WTC11 (cell line): ENCODE results near the gene VWA8. TPM values are rescaled to one million over a fixed set of nuclear protein-coding genes. Genes with fewer than 3 reads are reported as not detected.
A peak's percentile ranks its signal among the peaks of the same experiment; 100 is the strongest.

Experiments
- ATAC-seq: fragments of 200-7000 bp; cut with Tn5 transposase; 2 replicates; pipeline ENCODE4 v1.10.0; 2021; ENCODE audit warnings: mild to moderate bottlenecking, moderate library complexity
- CTCF ChIA-PET: fragments of 300-600 bp; sonication (Branson Sonifier 250); formaldehyde crosslinking; loops from one replicate; lab custom pipeline; 2021; ENCODE audit warnings: antibody characterized with exemption; lab: Charles Lee
- POLR2A ChIA-PET: fragments of 350-600 bp; sonication (Branson Sonifier 250); formaldehyde crosslinking; loops from one replicate; lab custom pipeline; 2021; ENCODE audit warnings: antibody characterized with exemption; lab: Charles Lee
- DNase-seq: peaks from one replicate; pipeline ENCODE4 v3.0.0; 2021; ENCODE audit warnings: low spot score
- H3K27ac Mint-ChIP-seq: 2 replicates; pipeline ENCODE4 v1.8.0; 2021; ENCODE audit warnings: mixed read lengths
- H3K27me3 Mint-ChIP-seq: 2 replicates; pipeline ENCODE4 v1.8.0; 2021; ENCODE audit warnings: low read depth, mild to moderate bottlenecking, moderate library complexity, mixed read lengths
- H3K36me3 Mint-ChIP-seq: 2 replicates; pipeline ENCODE4 v1.8.0; 2021; ENCODE audit warnings: mixed read lengths
- H3K4me1 Mint-ChIP-seq: 2 replicates; pipeline ENCODE4 v1.8.0; 2022; ENCODE audit warnings: mixed read lengths
- H3K4me3 Mint-ChIP-seq: 2 replicates; pipeline ENCODE4 v1.8.0; 2021; ENCODE audit warnings: mild to moderate bottlenecking, moderate library complexity, mixed read lengths
- H3K9me3 Mint-ChIP-seq: 2 replicates; pipeline ENCODE4 v1.8.0; 2021; ENCODE audit warnings: mixed read lengths
- FOXJ3 ChIP-seq: sonication (generic); formaldehyde crosslinking; IDR thresholded peaks from 2 replicates; pipeline ENCODE4 v1.9.0; 2021; ENCODE audit warnings: missing genetic modification reagents, mild to moderate bottlenecking, borderline replicate concordance
- HMGA2 ChIP-seq: fragments of 250-450 bp; sonication (Bioruptor Pico); IDR thresholded peaks from 2 replicates; pipeline ENCODE4 v1.4.0; 2021; ENCODE audit warnings: mild to moderate bottlenecking, moderate library complexity
- KAT7 ChIP-seq: sonication (generic); formaldehyde crosslinking; IDR thresholded peaks from 2 replicates; pipeline ENCODE4 v1.8.1; 2023; ENCODE audit warnings: missing genetic modification reagents, mild to moderate bottlenecking, borderline replicate concordance
- MXD4 ChIP-seq: fragments of 250-450 bp; sonication (Bioruptor Pico); IDR thresholded peaks from 2 replicates; pipeline ENCODE4 v1.8.0; 2021; ENCODE audit warnings: mild to moderate bottlenecking, moderate library complexity, borderline replicate concordance
- NFE2L1 ChIP-seq: sonication (generic); formaldehyde crosslinking; IDR thresholded peaks from 2 replicates; pipeline ENCODE4 v1.8.1; 2023; ENCODE audit warnings: missing genetic modification reagents
- TEAD4 ChIP-seq: sonication (generic); formaldehyde crosslinking; IDR thresholded peaks from 2 replicates; pipeline ENCODE4 v1.8.0; 2022; ENCODE audit warnings: mild to moderate bottlenecking, missing genetic modification reagents
- TP53 ChIP-seq: sonication (generic); formaldehyde crosslinking; IDR thresholded peaks from 2 replicates; pipeline ENCODE4 v1.8.1; 2023; ENCODE audit warnings: mild to moderate bottlenecking, missing genetic modification reagents
- ZNF219 ChIP-seq: sonication (generic); formaldehyde crosslinking; IDR thresholded peaks from 2 replicates; pipeline ENCODE4 v1.8.0; 2023; ENCODE audit warnings: missing genetic modification reagents, mild to moderate bottlenecking, borderline replicate concordance
- ZNF423 ChIP-seq: fragments of 250-450 bp; sonication (Bioruptor Pico); IDR thresholded peaks from 2 replicates; pipeline ENCODE4 v2.1.2; 2022; ENCODE audit warnings: mild to moderate bottlenecking, moderate library complexity
- total RNA-seq: library from RNA; stranded (reverse); gene quantifications from 3 replicates; pipeline ENCODE4 v1.2.3, GENCODE V29; 2021
- TF ChIP-seq, protein P1 (sequence below): fragments of 250-450 bp; sonication (Bioruptor Pico); conservative IDR thresholded peaks from 2 replicates; pipeline ENCODE4 v1.9.0; 2021; ENCODE audit warnings: mild to moderate bottlenecking
- TF ChIP-seq, protein P2 (sequence below): sonication (generic); formaldehyde crosslinking; IDR thresholded peaks from 2 replicates; pipeline ENCODE4 v1.8.0; 2022; ENCODE audit warnings: missing genetic modification reagents
- TF ChIP-seq, protein P3 (sequence below): sonication (generic); formaldehyde crosslinking; conservative IDR thresholded peaks from 2 replicates; pipeline ENCODE4 v1.8.1; 2022; ENCODE audit warnings: mild to moderate bottlenecking, missing genetic modification reagents
- TF ChIP-seq, protein P4 (sequence below): sonication (generic); formaldehyde crosslinking; IDR thresholded peaks from 2 replicates; pipeline ENCODE4 v1.8.0; 2022; ENCODE audit warnings: mild to moderate bottlenecking, missing genetic modification reagents
- TF ChIP-seq, protein P5 (sequence below): fragments of 250-450 bp; sonication (Bioruptor Pico); IDR thresholded peaks from 2 replicates; pipeline ENCODE4 v1.9.0; 2021; ENCODE audit warnings: mild to moderate bottlenecking
- TF ChIP-seq, protein P6 (sequence below): sonication (generic); formaldehyde crosslinking; IDR thresholded peaks from 2 replicates; pipeline ENCODE4 v1.8.1; 2022; ENCODE audit warnings: missing genetic modification reagents, borderline replicate concordance
- TF ChIP-seq, protein P7 (sequence below): sonication (generic); formaldehyde crosslinking; IDR thresholded peaks from 2 replicates; pipeline ENCODE4 v1.8.0; 2023; ENCODE audit warnings: missing genetic modification reagents, mild to moderate bottlenecking, borderline replicate concordance

VWA8 gene
- total RNA-seq, 1 experiment from 2014 or later = 19.9 TPM

DNA sequence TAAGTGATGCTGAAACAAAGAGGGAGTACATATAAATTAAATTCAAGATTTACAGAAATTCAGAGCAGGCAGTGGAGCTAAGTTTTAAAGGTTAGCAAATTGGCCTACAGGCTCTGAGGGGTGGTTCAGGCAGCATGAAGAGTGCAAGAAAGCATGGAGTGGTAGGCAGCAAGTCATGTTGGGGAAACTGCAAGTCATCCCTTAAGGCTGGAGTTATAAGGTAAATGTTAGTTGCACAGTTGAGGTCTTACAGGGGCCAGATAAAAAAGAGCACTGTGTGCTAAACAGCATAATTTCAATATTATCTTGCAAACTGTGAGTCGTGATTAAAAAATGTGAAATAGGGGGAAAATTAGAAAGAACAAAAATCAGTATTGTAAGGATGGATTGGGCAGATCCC is 106.2 kb downstream of the VWA8 start:
- no peaks in the 10 kb centered on the region for H3K4me1 Mint-ChIP-seq

More for the DNA sequence above, 106.2 kb downstream of the VWA8 start:
- Mint-ChIP-seq H3K36me3 (peaks cover 21% of the 10 kb centered on the region), H3K27ac (peak overlapping the region; percentile 30; the same call in 1 of the 2 replicates), H3K4me3 (no peak overlapping the region), H3K9me3 (peaks cover 12% of the 10 kb centered on the region), H3K27me3 (no peaks in the 10 kb centered on the region)
- POLR2A ChIA-PET = no interaction called here
- TF ChIP-seq, protein P1, sequence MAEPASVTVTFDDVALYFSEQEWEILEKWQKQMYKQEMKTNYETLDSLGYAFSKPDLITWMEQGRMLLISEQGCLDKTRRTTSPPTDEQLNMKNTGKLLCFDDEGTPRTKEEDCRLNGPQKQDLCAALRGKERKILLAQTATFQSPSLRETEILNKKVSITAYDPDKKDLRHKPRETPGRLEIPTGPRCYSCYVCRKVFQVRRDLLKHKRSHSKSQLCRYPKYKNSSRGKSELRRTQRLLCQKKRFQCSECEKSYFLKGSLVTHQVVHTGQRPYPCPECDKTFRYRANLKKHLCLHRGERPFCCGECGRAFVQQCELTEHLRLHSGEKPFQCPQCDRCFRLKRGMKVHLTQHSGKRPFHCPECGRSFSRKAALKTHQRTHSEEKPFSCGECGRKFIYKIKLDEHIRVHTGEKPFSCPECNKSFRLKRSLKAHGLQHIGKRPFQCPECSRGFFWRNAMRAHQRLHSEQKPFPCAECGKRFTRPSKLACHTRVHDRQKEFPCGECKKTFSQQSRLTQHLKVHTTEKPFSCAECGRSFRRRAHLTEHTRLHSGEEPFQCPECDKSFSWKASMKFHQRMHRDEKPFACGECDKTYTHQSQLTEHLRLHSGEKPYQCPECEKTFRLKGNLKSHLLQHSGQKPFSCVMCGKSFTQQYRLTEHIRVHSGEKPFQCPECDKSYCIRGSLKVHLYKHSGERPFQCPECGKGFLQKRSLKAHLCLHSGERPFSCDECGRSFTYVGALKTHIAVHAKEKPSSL = no peak
- TF ChIP-seq ZNF219 (CRISPR knock-in tag) (no peak), TEAD4 (CRISPR knock-in tag) (no peak), ZNF423 (no peak), TP53 (CRISPR knock-in tag) (no peak), FOXJ3 (CRISPR knock-in tag) (no peak), HMGA2 (CRISPR knock-in tag) (no peak), MXD4 (CRISPR knock-in tag) (no peak), NFE2L1 (CRISPR knock-in tag) (no peak), KAT7 (CRISPR knock-in tag) (no peak)
- TF ChIP-seq, protein P2, sequence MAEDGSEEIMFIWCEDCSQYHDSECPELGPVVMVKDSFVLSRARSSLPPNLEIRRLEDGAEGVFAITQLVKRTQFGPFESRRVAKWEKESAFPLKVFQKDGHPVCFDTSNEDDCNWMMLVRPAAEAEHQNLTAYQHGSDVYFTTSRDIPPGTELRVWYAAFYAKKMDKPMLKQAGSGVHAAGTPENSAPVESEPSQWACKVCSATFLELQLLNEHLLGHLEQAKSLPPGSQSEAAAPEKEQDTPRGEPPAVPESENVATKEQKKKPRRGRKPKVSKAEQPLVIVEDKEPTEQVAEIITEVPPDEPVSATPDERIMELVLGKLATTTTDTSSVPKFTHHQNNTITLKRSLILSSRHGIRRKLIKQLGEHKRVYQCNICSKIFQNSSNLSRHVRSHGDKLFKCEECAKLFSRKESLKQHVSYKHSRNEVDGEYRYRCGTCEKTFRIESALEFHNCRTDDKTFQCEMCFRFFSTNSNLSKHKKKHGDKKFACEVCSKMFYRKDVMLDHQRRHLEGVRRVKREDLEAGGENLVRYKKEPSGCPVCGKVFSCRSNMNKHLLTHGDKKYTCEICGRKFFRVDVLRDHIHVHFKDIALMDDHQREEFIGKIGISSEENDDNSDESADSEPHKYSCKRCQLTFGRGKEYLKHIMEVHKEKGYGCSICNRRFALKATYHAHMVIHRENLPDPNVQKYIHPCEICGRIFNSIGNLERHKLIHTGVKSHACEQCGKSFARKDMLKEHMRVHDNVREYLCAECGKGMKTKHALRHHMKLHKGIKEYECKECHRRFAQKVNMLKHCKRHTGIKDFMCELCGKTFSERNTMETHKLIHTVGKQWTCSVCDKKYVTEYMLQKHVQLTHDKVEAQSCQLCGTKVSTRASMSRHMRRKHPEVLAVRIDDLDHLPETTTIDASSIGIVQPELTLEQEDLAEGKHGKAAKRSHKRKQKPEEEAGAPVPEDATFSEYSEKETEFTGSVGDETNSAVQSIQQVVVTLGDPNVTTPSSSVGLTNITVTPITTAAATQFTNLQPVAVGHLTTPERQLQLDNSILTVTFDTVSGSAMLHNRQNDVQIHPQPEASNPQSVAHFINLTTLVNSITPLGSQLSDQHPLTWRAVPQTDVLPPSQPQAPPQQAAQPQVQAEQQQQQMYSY (CRISPR knock-in tag) = no peak
- TF ChIP-seq, protein P3, sequence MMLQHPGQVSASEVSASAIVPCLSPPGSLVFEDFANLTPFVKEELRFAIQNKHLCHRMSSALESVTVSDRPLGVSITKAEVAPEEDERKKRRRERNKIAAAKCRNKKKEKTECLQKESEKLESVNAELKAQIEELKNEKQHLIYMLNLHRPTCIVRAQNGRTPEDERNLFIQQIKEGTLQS = no peak
- TF ChIP-seq, protein P4, sequence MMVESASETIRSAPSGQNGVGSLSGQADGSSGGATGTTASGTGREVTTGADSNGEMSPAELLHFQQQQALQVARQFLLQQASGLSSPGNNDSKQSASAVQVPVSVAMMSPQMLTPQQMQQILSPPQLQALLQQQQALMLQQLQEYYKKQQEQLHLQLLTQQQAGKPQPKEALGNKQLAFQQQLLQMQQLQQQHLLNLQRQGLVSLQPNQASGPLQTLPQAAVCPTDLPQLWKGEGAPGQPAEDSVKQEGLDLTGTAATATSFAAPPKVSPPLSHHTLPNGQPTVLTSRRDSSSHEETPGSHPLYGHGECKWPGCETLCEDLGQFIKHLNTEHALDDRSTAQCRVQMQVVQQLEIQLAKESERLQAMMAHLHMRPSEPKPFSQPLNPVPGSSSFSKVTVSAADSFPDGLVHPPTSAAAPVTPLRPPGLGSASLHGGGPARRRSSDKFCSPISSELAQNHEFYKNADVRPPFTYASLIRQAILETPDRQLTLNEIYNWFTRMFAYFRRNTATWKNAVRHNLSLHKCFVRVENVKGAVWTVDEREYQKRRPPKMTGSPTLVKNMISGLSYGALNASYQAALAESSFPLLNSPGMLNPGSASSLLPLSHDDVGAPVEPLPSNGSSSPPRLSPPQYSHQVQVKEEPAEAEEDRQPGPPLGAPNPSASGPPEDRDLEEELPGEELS = no peak
- TF ChIP-seq, protein P5, sequence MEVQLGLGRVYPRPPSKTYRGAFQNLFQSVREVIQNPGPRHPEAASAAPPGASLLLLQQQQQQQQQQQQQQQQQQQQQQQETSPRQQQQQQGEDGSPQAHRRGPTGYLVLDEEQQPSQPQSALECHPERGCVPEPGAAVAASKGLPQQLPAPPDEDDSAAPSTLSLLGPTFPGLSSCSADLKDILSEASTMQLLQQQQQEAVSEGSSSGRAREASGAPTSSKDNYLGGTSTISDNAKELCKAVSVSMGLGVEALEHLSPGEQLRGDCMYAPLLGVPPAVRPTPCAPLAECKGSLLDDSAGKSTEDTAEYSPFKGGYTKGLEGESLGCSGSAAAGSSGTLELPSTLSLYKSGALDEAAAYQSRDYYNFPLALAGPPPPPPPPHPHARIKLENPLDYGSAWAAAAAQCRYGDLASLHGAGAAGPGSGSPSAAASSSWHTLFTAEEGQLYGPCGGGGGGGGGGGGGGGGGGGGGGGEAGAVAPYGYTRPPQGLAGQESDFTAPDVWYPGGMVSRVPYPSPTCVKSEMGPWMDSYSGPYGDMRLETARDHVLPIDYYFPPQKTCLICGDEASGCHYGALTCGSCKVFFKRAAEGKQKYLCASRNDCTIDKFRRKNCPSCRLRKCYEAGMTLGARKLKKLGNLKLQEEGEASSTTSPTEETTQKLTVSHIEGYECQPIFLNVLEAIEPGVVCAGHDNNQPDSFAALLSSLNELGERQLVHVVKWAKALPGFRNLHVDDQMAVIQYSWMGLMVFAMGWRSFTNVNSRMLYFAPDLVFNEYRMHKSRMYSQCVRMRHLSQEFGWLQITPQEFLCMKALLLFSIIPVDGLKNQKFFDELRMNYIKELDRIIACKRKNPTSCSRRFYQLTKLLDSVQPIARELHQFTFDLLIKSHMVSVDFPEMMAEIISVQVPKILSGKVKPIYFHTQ (CRISPR knock-in tag) = no peak
- TF ChIP-seq, protein P6, sequence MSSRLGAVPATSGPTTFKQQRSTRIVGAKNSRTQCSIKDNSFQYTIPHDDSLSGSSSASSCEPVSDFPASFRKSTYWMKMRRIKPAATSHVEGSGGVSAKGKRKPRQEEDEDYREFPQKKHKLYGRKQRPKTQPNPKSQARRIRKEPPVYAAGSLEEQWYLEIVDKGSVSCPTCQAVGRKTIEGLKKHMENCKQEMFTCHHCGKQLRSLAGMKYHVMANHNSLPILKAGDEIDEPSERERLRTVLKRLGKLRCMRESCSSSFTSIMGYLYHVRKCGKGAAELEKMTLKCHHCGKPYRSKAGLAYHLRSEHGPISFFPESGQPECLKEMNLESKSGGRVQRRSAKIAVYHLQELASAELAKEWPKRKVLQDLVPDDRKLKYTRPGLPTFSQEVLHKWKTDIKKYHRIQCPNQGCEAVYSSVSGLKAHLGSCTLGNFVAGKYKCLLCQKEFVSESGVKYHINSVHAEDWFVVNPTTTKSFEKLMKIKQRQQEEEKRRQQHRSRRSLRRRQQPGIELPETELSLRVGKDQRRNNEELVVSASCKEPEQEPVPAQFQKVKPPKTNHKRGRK = no peak
- TF ChIP-seq, protein P7, sequence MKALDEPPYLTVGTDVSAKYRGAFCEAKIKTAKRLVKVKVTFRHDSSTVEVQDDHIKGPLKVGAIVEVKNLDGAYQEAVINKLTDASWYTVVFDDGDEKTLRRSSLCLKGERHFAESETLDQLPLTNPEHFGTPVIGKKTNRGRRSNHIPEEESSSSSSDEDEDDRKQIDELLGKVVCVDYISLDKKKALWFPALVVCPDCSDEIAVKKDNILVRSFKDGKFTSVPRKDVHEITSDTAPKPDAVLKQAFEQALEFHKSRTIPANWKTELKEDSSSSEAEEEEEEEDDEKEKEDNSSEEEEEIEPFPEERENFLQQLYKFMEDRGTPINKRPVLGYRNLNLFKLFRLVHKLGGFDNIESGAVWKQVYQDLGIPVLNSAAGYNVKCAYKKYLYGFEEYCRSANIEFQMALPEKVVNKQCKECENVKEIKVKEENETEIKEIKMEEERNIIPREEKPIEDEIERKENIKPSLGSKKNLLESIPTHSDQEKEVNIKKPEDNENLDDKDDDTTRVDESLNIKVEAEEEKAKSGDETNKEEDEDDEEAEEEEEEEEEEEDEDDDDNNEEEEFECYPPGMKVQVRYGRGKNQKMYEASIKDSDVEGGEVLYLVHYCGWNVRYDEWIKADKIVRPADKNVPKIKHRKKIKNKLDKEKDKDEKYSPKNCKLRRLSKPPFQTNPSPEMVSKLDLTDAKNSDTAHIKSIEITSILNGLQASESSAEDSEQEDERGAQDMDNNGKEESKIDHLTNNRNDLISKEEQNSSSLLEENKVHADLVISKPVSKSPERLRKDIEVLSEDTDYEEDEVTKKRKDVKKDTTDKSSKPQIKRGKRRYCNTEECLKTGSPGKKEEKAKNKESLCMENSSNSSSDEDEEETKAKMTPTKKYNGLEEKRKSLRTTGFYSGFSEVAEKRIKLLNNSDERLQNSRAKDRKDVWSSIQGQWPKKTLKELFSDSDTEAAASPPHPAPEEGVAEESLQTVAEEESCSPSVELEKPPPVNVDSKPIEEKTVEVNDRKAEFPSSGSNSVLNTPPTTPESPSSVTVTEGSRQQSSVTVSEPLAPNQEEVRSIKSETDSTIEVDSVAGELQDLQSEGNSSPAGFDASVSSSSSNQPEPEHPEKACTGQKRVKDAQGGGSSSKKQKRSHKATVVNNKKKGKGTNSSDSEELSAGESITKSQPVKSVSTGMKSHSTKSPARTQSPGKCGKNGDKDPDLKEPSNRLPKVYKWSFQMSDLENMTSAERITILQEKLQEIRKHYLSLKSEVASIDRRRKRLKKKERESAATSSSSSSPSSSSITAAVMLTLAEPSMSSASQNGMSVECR = no peak
- CTCF ChIA-PET = interaction anchor here (1.8 kb wide), 1 partner anchor 186 kb away, joined by 7 read pairs; no protein-coding TSS in a partner anchor
- DNase-seq = no peak
- no peak for ATAC-seq
